T-helper 22 cell (primary cell): ENCODE results near the gene RUSC1.
A peak's percentile ranks its signal among the peaks of the same experiment; 100 is the strongest.
"Not testable (repeated sequence)": the region's sequence is repeated elsewhere in the genome, so short reads cannot be mapped to it uniquely, and the experiment has no call there.

ENCODE experiments used
- DNase-seq: peaks from one replicate; pipeline ENCODE4 v3.0.0-alpha.2; 2020; ENCODE audit warnings: low read depth

Gene RUSC1

GRCh38 chr1:155320661-155321617, at the start of gene RUSC1:
Gene RUSC1, plus strand, starts transcription at chr1:155320894. Its CDS starts 880 bp downstream, at chr1:155321774.
- peak; percentile 56 for DNase-seq

- DNase-seq = no peak
Observed at GRCh38 chr1:155272466-155273342, 48.0 kb upstream of the RUSC1 start.

GRCh38 chr1:155273343-155274245, 47.1 kb upstream of the RUSC1 start, which contains the start of gene CLK2:
Gene CLK2, minus strand, starts transcription at chr1:155273504. Its CDS starts 2,527 bp downstream, at chr1:155270977.
- peak; percentile 91 for DNase-seq

- peak; percentile 87 for DNase-seq
Observed at GRCh38 chr1:155277070-155277901, 43.4 kb upstream of the RUSC1 start, which contains the start of gene HCN3. Gene HCN3, plus strand, starts transcription at chr1:155277463. Its CDS starts 128 bp downstream, at chr1:155277591.

GRCh38 chr1:155277902-155278688, 42.6 kb upstream of the RUSC1 start:
- peak; percentile 67 for DNase-seq

GRCh38 chr1:155278689-155279160, 42.0 kb upstream of the RUSC1 start:
- DNase-seq = no peak

GRCh38 chr1:155279268-155279667, 41.4 kb upstream of the RUSC1 start:
- DNase-seq = no peak

- DNase-seq = no peak
Observed at GRCh38 chr1:155282488-155283091, 38.1 kb upstream of the RUSC1 start.

GRCh38 chr1:155284476-155284875, 36.2 kb upstream of the RUSC1 start:
- DNase-seq = no peak

GRCh38 chr1:155285063-155285462, 35.6 kb upstream of the RUSC1 start:
- DNase-seq = no peak

- DNase-seq = no peak
Observed at GRCh38 chr1:155285631-155286044, 35.1 kb upstream of the RUSC1 start.

- no peak for DNase-seq
Observed at GRCh38 chr1:155286544-155286943, 34.1 kb upstream of the RUSC1 start.

- no peak for DNase-seq
Observed at GRCh38 chr1:155287987-155288543, 32.6 kb upstream of the RUSC1 start.

GRCh38 chr1:155291006-155291405, 29.7 kb upstream of the RUSC1 start:
- DNase-seq = not testable (repeated sequence)

- no peak for DNase-seq
Observed at GRCh38 chr1:155293086-155293749, 27.5 kb upstream of the RUSC1 start.

- DNase-seq = no peak
Observed at GRCh38 chr1:155294520-155295182, 26.0 kb upstream of the RUSC1 start.

- no peak for DNase-seq
Observed at GRCh38 chr1:155295183-155295941, 25.3 kb upstream of the RUSC1 start.
